Spleen (tissue), 7 donors: Measurements from ENCODE around the gene RPL23.

Experiments used
- POLR2A ChIP-seq, 3 donors: fragments of 450-650 bp; IDR thresholded peaks; one replicate each; pipeline ENCODE4 v1.5.1; 2017; ENCODE audit warnings: antibody characterized with exemption in 3 of 3, mild to moderate bottlenecking in 1 of 3
- TF ChIP-seq, protein P1 (sequence below), 11 experiments: fragments of 200-600 bp in 7 of 11; fragments of 450-650 bp in 4 of 11; sonication (generic) in 4 of 11; IDR thresholded peaks in 8 of 11; conservative IDR thresholded peaks in 3 of 11; 1 replicate in 7 of 11; 2 replicates in 4 of 11; pipeline versions ENCODE4 v1.4.0 to v1.8.0; 2016 to 2021; ENCODE audit warnings: antibody characterized with exemption in 11 of 11, inconsistent platforms in 4 of 11, mild to moderate bottlenecking in 1 of 11
- donor health status: DM: no; HTN: no; CAD: no; lungs with moderate emphysema.
- donor health status: DM: no; HTN: no; CAD: no.
- donor health status: DM: no; HTN: no; CAD: no.

DNA sequence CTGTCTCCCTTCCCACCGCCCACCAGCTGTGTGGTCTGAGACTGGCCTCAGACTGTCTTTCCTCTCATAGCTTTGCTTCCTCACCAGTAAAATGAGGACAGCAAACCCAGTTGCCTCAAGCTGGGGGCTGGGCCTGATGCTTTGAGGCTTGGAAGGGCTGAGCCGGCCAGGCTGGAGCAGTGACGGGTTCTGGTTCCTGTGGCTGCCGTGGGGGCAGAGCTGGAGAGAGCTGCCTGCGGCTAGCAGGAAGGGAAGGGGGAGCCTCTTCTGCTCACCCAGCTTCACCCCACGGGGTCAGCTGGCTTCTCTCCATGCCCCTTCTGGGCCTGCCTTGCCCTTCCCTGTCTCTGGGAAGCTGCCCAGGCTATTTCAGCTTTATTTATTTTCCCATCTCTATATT is 40.1 kb upstream of the RPL23 start:
- TF ChIP-seq, protein P1, sequence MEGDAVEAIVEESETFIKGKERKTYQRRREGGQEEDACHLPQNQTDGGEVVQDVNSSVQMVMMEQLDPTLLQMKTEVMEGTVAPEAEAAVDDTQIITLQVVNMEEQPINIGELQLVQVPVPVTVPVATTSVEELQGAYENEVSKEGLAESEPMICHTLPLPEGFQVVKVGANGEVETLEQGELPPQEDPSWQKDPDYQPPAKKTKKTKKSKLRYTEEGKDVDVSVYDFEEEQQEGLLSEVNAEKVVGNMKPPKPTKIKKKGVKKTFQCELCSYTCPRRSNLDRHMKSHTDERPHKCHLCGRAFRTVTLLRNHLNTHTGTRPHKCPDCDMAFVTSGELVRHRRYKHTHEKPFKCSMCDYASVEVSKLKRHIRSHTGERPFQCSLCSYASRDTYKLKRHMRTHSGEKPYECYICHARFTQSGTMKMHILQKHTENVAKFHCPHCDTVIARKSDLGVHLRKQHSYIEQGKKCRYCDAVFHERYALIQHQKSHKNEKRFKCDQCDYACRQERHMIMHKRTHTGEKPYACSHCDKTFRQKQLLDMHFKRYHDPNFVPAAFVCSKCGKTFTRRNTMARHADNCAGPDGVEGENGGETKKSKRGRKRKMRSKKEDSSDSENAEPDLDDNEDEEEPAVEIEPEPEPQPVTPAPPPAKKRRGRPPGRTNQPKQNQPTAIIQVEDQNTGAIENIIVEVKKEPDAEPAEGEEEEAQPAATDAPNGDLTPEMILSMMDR (IDR thresholded peaks at IDR 0.05 in 8 of 11, conservative IDR thresholded peaks at IDR 0.05 in 3 of 11) = no peak
- no peak for TF ChIP-seq POLR2A (IDR thresholded peaks at IDR 0.05)
